HG02759 (cell line): ENCODE measurements around the gene OR6F1.
"Not testable (repeated sequence)": the region's sequence is repeated elsewhere in the genome, so short reads cannot be mapped to it uniquely, and the experiment has no call there.

Experiments used
- ATAC-seq: cut with Tn5 transposase; IDR thresholded peaks from one replicate; pipeline ENCODE4 v1.9.1; 2021; ENCODE audit warnings: mild to moderate bottlenecking, moderate library complexity; ENCODE audit not compliant: unreplicated experiment

The OR6F1 gene

DNA sequence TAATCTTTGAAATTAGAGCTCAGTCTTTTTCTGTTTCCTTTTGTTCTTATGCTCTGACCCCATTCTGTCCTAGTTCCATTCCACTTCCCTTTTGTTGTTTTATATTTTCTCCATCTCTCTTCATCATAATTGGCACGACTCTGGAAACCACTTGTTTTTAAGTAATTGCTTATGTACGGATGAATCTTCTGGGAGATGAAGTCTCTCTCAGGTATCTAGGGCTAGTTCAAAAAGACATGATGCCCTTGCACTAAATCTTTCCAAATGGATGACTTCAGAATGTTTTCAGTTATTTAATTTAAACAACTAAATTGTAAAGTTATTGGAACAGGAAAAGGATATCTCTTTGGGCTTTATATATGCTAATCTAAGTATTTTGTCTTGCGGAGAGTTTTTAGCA lies at the start of gene OR6F1:
Gene OR6F1 (minus strand): TSS at position 101 of the 400 bp plus-strand sequence. CDS start 3,891 bp downstream, outside the sequence.
- ATAC-seq, result no peak

DNA sequence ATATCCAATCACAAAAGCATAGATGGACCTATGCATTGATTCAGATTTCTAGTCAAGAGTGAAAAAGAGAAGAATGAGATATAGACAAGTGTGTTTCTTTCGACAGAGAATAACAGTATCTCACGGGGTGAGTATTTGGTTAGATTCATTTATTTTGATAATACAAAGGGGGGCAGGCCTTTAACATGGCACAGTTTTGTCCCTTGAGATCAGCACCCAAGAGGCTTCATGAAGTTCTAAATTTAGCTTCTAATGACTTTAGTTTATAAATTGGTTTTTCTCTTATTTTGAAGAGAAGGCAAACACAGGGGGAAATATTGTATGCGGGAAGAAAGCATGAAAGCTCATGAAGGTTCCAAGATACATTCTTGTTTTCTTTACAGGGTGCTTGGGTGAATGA lies 44.0 kb upstream of the OR6F1 start, which contains the start of gene OR1C1:
Gene OR1C1 (minus strand): TSS at position 101 of the 400 bp plus-strand sequence. CDS start 2,150 bp downstream, outside the sequence.
- no peak for ATAC-seq

DNA sequence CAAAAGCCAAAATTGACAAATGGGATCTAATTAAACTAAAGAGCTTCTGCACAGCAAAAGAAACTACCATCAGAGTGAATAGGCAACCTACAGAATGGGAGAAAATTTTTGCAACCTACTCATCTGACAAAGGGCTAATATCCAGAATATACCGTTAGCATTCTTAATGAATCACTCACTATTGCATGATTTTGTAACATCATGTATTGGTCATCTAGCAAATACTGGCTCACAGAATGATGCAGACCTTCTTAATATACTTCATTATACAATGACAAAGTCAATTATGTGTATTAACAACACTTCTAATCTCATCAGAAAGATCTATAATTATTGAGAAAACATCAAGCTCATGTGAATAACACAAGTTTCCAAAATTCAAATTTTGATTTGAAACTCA lies 37.9 kb upstream of the OR6F1 start:
- not testable (repeated sequence) for ATAC-seq

DNA sequence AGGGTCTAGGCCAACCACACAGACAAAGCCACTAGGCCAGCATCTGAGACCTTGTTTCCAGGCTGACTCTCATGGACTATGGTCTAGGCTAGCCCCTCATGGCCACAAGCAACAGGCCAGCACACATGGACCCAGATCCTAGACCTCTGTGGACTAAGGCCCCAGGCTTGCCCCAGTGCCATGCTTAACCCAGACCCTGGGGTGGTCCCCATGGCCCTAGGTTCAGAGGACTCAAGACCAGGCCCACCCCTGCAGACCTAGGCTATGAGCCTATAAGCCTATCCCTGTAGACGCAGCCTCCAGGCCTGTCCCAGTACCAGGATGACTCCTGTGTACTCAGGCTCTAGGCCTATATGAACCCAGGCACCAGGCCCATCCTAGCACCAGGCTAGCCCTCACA lies 33.4 kb upstream of the OR6F1 start:
- no peak for ATAC-seq

DNA sequence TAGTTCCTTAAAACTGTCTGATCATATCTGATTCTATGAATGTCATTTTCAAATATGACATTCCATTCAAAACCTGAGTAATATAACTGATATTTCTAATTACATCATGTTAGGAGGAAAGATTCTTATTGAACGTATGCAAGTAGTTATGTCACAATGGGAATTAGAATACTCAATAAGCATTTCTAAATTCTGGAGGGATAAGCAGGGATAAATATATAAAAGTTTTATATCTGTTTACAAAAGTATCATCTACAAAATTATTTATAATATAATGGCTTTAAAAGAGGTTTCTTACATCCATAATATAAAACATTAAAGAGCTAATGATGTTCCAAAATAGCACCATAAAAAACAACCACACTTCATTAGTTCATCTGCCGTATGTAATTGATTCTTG lies 31.6 kb upstream of the OR6F1 start, which contains the start of gene OR14A2:
Gene OR14A2 (minus strand): TSS at position 101 of the 400 bp plus-strand sequence.
- no peak for ATAC-seq

DNA sequence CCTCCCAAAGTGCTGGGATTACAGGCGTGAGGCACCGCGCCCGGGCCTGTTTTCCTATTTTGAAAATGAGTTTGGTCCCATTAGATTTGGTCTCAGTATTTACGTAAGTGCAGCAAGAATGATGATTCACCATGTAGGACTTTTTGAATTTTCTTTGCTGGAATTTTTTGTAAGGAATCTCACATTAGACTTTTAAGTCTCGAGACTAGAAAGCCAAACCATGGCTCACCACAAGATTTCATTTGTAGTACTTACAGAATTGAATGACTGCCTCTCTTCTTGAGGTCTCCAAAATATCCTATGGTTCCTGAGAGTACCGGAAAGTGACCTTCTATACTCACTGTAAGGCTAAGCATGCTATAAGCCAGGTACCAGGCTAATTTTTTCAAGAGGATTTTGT lies 31.2 kb upstream of the OR6F1 start:
- ATAC-seq, result no peak

DNA sequence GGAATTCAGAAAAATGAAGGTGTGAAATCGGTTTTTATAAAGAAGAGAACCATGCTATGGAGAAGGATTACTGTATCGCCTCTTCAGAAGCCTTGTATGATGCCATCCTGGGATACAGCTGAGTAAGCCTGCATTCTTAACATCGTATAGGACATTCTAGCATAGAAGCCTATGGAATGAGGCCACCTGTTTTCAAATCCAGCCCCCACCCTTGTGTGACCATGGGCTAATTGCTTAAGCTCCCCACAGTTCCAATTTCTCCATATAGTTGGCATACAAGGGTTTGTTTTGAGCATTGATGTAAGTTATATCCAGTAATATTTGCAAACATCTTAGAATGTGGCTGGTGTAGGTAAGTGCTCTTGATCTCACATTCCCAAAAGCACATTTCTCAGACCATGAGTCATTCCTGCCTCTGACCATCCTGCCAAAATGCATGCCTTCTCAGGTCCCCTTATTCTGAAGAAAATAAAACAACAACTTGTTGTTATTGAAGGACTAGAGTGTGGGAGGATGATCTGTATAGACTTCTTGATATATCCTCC lies 30.0 kb upstream of the OR6F1 start:
- no peak for ATAC-seq

DNA sequence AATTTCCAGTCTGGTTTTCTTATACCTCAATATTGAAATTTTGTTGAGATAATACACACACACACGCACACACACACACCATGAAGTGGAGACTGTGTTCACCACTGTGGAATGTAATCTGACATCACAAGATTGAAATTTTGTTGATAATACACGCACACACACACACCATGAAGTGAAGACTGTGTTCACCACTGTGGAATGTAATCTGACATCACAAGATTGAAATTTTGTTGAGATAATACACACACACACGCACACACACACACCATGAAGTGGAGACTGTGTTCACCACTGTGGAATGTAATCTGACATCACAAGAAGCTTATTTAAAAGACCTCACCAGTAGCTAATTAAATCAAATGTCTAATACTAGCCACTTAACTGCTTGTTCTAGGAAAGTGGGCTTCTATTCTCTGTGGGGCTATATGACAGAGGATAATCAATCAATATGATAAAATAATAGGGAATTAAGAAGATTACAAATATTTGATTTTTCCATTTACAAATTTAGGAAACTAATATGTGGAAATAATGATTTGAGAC lies 25.8 kb upstream of the OR6F1 start:
- ATAC-seq, result not testable (repeated sequence)

DNA sequence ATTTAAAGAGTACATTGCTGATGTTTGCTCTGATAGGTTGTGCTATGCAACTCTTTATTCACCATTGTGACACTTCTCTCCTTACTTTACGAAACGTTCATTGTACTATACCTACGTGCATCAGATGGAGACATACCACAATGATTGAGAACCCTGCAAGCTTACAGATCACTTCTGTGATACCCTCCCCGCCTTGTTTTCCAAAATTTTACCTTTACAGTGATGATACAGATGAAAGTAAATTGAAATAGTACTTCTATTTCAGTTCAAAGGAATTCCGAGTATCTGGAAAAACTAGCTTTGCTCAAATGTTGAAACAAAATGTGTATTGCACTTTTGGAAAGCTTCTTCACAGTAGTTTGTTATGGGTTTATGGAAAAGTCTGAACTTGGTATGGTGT lies 25.3 kb upstream of the OR6F1 start:
- no peak for ATAC-seq

DNA sequence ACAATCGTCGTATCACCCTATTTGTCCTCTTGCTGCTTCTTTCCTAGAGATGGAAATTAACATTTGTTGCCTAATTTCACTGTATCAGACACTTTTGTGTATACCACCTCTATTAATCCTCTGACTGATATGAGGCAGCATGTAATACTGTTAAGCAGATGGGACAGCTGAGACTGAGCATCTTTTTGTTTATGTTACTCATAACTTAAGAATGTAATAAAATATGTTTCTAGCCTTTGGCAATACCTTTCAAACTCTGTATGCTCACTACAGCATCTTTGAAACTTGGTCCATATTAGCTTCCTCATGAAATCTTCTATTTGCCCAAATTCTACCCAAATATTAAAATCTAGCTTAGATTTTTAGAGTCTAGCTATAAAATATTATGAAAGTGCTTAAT lies 24.3 kb upstream of the OR6F1 start:
- no peak for ATAC-seq

DNA sequence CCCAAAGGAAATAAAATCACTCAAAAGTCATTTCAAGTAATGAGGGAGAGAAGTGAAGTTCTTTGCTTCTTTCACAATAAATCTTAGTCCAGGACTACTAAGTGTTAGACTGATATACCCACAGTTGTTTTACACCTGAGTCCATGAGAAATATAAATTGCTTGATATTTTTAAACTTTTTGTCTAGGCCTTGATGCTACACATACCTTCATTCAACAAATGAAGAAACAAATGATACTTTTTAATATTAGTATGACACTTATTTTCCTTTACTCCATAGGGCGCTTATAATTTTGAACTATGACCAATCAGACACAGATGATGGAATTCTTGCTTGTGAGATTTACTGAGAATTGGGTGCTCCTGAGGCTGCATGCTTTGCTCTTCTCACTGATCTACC lies 21.9 kb upstream of the OR6F1 start, which contains the start of gene OR14K1:
Gene OR14K1 (plus strand): TSS at position 301 of the 400 bp plus-strand sequence. CDS start 0 bp downstream, at position 301.
- no peak for ATAC-seq

DNA sequence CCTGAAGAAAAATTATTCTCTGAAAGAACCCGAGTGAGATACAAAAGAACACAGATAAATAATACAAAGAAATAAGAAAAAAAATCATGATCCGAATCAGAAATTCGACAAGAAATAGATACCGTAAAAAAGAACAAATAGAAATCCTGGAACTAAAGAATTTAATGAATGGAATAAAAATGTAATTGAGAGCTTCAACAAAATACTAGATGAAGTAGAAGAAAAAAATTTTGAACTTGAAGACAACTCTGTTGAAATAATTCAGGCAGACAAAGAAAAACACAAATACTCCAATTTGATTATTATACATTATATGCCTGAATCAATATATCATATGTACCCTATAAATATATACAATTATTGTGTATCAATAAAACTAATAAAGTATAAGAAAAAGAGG lies 4.8 kb upstream of the OR6F1 start:
- no peak for ATAC-seq

DNA sequence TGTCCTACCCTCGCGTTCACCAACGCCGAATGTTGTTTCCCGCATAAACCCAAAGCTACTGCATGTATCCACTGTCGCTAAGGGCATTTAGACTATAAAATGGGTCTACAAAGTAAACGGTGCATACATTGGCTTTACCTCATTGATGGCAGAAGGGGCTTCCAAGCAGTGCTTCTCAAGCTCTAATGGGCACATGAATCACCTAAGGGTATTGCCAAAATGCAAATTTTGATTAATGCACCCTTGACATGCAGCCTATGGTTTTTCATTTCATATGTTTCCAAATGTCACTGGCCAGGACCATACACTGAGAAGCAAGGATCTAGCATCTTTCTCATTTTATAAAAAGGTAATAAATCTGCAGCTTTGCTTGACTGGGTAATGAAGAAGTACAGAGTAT lies 2.7 kb downstream of the OR6F1 start:
- no peak for ATAC-seq

DNA sequence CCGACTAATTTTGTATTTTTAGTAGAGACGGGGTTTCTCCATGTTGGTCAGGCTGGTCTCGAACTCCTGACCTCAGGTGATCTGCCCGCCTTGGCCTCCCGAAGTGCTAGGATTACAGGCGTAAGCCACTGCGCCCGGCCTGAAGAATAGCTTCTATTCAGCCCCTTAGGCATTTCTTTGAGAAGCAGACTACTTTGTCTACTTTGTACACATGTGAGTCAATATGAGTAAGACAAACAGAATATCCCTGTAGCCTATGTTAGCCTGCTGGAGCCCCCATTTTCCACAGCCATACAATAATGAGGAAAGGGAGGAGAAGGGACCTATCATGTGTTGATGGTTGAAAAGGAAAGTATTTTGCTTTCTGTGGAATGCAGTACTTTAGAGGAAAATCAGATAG lies 5.8 kb downstream of the OR6F1 start:
- not testable (repeated sequence) for ATAC-seq

DNA sequence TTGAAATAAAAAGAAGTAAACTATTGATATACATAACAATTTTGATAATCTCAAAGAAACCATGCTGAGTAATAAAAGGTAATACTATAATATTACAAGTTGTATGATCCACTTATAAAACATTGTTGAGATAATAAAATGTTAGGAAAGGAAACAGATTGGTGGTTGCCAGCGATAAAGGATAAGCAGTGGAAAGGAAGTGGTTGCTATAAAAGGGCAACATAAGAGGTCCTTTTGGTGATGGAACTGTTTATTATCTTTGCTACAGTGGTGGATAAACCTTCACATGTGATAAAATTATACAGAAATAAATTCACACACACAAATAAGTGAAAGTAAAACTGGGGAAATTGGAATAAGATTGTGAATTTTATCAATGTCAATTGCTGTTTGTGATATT lies 15.1 kb downstream of the OR6F1 start:
- no peak for ATAC-seq

DNA sequence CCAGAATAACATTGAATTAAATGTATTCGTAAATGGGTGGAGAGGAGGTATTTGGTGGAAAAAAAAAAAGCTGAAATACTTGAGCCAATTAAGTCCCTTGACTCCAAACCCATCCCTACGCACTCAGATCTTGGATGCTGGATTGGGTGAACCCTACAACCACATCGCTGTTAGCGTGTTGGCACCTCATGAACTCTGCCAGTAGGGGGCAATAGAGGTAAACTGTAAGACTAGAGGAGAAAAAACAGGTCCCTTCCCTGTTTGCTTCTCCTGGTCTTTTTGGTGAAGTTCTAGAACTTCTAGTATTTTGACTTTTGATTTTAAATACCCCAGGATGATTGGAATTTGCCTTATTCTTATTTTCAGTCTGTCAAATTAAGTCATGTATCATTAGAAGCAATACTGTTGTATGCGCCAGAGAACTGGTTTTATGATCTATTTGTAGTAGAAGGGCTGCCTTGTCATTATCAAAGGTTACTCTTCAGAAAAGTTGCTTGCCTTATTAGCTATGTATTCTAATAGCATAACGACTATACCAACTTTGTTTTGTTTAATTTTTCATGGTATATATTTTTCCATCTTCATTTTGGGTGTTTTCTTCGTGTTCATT lies 35.1 kb downstream of the OR6F1 start:
- ATAC-seq, result peak; percentile 91

DNA sequence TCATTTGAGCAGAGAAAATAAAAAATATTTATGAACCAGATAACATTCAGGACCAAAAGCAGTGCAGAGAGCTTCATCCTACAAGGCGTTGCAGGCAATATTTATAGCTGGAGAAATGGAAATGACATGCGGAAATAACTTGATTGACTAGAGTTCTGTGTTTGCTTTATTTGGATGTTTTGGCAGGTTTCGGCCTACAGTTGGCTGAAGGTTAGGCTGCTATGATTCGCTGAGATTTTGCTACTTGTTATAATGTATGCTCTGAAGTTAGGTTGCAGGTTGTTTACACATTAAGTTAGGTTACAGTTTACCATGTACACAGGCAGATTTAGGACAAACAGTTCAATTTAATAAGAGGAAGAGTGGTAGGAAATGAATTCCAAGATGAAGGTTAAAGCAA lies 36.3 kb downstream of the OR6F1 start:
- no peak for ATAC-seq

DNA sequence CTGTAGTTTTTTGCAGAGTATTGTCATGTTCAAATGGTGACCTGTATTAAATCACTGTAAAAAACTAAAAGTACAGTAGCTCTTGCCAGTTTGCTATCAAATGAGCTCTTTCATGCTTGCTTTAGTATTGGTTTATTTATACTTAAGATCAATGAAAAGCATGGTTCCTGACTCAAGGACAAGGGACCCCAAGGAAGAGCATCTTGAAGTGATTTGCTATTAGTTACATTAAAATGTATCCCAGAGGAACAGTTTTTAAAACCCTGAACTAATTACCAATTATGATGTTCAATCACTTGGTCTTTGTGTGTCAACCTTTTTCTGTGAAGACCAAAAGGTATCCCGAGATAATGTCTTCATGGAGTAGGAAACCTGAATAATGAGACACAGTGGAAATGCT lies 36.8 kb downstream of the OR6F1 start, which contains the start of gene OR13G1:
Gene OR13G1 (minus strand): TSS at position 101 of the 400 bp plus-strand sequence. CDS start 6,698 bp downstream, outside the sequence.
- ATAC-seq, result no peak

DNA sequence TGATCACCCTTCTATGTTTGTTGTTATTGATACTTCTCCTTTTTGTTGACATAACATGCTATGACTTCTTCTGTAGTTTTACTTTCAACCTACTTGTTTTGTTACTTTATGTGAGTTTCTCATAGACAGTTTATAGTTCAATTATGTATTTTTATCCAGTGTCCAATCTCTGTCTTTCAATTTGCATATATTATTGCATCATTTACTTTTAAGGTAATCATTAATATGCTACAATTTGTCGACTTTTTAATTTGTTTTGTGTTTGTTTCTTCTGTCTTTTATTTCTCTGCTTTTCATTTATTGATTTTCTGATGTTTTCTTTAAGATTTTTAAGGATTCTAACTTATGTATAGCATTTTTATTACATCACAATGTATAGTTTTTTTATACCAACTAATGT lies 47.2 kb downstream of the OR6F1 start:
- ATAC-seq, result no peak
